Prostate gland (tissue), 2 donors: Measurements from ENCODE around the gene RRP36. TPM values are rescaled to one million over a fixed set of nuclear protein-coding genes. Genes with fewer than 3 reads are reported as not detected.

Experiments
- DNase-seq: peaks from one replicate; pipeline ENCODE4 v3.0.0-alpha.2; 2019; ENCODE audit warnings: low spot score
- H3K27ac ChIP-seq, 2 donors: fragments of 200-600 bp; sonication (generic); 2 replicates each; pipeline ENCODE4 v1.5.1; 2017 to 2019
- H3K27me3 ChIP-seq: fragments of 200-600 bp; sonication (generic); replicated peaks from 2 replicates; pipeline ENCODE4 v1.5.1; 2019; ENCODE audit not compliant: insufficient read depth
- H3K36me3 ChIP-seq, 2 donors: fragments of 200-600 bp; sonication (generic); 1 replicate in 1 of 2; 2 replicates in 1 of 2; pipeline versions ENCODE4 v1.5.1 to v1.8.1; 2017 to 2019
- H3K4me1 ChIP-seq: fragments of 200-600 bp; sonication (generic); replicated peaks from 2 replicates; pipeline ENCODE4 v1.5.1; 2019
- H3K4me3 ChIP-seq, 2 donors: fragments of 200-600 bp; sonication (generic); 2 replicates each; pipeline ENCODE4 v1.5.1; 2017 to 2019
- H3K9me3 ChIP-seq: fragments of 200-600 bp; sonication (generic); 2 replicates; pipeline ENCODE4 v1.5.1; 2017
- POLR2A ChIP-seq: fragments of 450-650 bp; IDR thresholded peaks from one replicate; pipeline ENCODE4 v1.6.1; 2016; ENCODE audit warnings: antibody characterized with exemption, mild to moderate bottlenecking
- POLR2AphosphoS5 ChIP-seq: sonication (generic); formaldehyde crosslinking; IDR thresholded peaks from one replicate; pipeline ENCODE4 v1.6.1; 2017; ENCODE audit warnings: antibody characterized with exemption
- WGBS: methylation state at CpG from one replicate; pipeline ENCODE4 v1.1.5; 2018; 5-methylcytosine and 5-hydroxymethylcytosine counted together
- intact Hi-C: fragments of 100-400 bp; cut with DNase I; formaldehyde crosslinking; loops from one replicate; pipeline ENCODE4 v1.14.2; 2022
- total RNA-seq, 2 donors: library from RNA; depleted of rRNA; stranded (reverse); fragments of >200 nt; gene quantifications; one replicate each; pipeline ENCODE4 v1.1.0, GENCODE V29; 2016
- TF ChIP-seq, protein P1 (sequence below), 4 experiments: fragments of 200-600 bp in 2 of 4; fragments of 450-650 bp in 2 of 4; sonication (generic) in 2 of 4; IDR thresholded peaks; 1 replicate in 3 of 4; 2 replicates in 1 of 4; pipeline ENCODE4 v1.5.1; 2016 to 2019; ENCODE audit warnings: antibody characterized with exemption in 4 of 4, mild to moderate bottlenecking in 2 of 4, moderate library complexity in 2 of 4

RRP36 gene
- total RNA-seq, 2 donors from 2014 or later: 45.1 to 50.8 TPM

DNA sequence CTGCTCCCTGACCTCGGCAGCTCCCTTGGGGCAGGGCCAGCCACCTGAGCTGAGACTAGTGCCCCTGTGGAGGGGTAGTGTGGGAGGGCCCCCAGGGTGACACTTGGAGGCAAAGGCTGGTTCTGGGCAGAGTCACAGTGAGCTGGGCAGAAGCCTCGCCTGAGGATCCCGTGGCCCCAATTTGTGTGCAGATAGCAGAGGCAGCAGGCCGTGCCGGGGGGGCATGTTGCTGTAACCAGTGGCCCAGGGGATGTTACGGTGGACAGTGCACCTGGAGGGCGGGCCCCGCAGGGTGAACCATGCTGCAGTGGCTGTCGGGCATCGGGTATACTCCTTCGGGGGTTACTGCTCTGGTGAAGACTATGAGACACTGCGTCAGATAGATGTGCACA is 4.5 kb upstream of the RRP36 start:
- Histone ChIP-seq H3K27ac (no peak overlapping the region), H3K9me3 (no peaks in the 10 kb centered on the region), H3K36me3 (peaks cover 2 to 15% of the 10 kb centered on the region in 2 donors), H3K27me3 (no peaks in the 10 kb centered on the region), H3K4me3 (no peak overlapping the region), H3K4me1 (peaks cover 8% of the 10 kb centered on the region)
- 88% methylated on average over 12 of the region's 12 CpGs for WGBS
- no peak for DNase-seq
- TF ChIP-seq, protein P1, sequence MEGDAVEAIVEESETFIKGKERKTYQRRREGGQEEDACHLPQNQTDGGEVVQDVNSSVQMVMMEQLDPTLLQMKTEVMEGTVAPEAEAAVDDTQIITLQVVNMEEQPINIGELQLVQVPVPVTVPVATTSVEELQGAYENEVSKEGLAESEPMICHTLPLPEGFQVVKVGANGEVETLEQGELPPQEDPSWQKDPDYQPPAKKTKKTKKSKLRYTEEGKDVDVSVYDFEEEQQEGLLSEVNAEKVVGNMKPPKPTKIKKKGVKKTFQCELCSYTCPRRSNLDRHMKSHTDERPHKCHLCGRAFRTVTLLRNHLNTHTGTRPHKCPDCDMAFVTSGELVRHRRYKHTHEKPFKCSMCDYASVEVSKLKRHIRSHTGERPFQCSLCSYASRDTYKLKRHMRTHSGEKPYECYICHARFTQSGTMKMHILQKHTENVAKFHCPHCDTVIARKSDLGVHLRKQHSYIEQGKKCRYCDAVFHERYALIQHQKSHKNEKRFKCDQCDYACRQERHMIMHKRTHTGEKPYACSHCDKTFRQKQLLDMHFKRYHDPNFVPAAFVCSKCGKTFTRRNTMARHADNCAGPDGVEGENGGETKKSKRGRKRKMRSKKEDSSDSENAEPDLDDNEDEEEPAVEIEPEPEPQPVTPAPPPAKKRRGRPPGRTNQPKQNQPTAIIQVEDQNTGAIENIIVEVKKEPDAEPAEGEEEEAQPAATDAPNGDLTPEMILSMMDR (IDR thresholded peaks at IDR 0.05): no peak
- no peak for TF ChIP-seq POLR2AphosphoS5
- TF ChIP-seq POLR2A: no peak
- intact Hi-C loops: loop anchor here (10.0 kb wide), 1 partner anchor 48 kb away; no protein-coding TSS in a partner anchor

DNA sequence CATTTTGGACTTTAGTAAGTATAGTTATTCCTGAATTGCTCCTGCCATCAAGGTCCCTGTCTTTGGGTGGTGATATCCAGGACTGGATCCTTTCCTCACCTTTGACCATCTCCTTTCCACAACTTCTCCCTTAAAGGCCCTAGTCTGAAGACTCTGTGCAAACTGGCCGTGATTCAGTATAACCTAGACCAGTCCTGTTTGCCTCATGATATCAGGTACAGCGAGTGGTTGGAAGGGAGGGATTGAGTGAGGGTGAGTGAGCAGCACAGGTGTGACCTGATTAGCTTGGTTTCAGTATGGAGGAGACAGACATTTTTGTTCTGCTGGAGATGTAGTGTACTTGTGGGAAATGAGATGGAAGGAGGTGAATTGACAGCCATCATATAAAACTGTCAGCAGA is 2.3 kb upstream of the RRP36 start:
- Histone ChIP-seq H3K27me3 (no peaks in the 10 kb centered on the region), H3K36me3 (peaks cover 2 to 15% of the 10 kb centered on the region in 2 donors), H3K27ac (no peak overlapping the region), H3K4me3 (no peak overlapping the region), H3K4me1 (peaks cover 8% of the 10 kb centered on the region), H3K9me3 (no peaks in the 10 kb centered on the region)
- no peak for DNase-seq
- TF ChIP-seq, protein P1 (IDR thresholded peaks at IDR 0.05): no peak
- TF ChIP-seq POLR2A: no peak
- TF ChIP-seq POLR2AphosphoS5: no peak
- 87% methylated on average over 2 of the region's 2 CpGs for WGBS
- intact Hi-C loops: loop anchor here (10.0 kb wide), 1 partner anchor 46 kb away; no protein-coding TSS in a partner anchor

DNA sequence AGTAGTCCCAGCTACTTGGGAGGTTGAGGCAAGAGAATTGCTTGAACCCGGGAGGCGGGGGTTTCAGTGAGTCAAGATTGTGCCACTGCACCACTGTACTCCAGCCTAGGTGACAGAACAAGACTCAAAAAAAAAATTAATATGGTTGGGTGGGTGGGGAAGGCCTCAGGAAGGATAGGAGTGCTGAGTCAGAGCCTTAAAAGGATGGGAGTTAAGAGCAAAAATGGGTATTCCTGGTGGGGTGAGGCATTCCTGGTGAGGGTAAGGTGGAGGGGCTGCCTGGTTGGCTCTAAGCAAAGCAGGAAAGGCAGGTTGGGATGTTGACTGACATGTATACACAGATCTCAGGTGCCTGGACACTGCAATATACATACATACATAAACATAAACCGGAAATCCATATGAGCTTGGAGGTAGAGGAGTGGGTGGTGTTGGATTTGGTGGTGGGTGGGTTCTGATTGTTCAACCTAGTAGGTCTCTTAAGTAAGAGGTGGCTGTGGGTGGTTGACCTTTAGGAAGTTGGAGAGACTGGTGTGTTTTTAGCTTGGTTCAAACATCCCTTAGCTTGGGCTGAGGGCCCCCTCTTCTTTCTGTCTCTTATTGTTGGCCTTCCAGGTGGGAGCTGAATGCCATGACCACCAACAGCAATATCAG is 1.2 kb upstream of the RRP36 start:
- intact Hi-C loops: no loop called here
- no peak for TF ChIP-seq POLR2AphosphoS5
- TF ChIP-seq, protein P1 (IDR thresholded peaks at IDR 0.05): no peak
- TF ChIP-seq POLR2A: no peak
- DNase-seq: no peak
- Histone ChIP-seq H3K4me3 (no peak overlapping the region), H3K4me1 (peaks cover 8% of the 10 kb centered on the region), H3K27me3 (no peaks in the 10 kb centered on the region), H3K27ac (peak overlapping the region in 1 of 2 donors; percentile 83), H3K9me3 (no peaks in the 10 kb centered on the region), H3K36me3 (peaks cover 2 to 18% of the 10 kb centered on the region in 2 donors)
- 89% methylated on average over 3 of the region's 3 CpGs for WGBS

DNA sequence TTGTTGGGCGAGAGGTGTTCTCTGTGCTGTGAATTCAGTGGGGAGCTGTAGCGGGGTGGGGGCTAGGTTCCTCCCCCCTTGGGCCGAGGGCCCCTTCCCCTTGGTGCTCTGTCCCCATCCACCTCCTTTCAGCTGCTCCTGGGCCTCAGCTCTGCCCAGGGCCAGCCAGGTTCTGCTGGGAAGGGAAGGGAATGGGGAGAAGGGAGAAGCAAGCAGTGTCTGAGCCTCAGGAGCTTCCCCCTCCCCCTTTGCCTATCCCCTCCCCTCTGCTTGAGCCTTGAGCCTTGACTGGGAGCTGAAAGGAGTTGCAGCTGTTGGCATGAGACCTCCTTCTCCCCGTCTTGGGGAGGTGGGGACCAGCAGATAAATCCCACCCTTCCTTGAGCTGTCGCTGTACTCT is 576 bp upstream of the RRP36 start:
- no peaks in the 10 kb centered on the region for H3K9me3 ChIP-seq
- peak overlapping the region; percentile 85 to 88 for H3K4me3 ChIP-seq
- 46% methylated on average over 5 of the region's 5 CpGs for WGBS
- peak overlapping the region; percentile 83 to 84 for H3K27ac ChIP-seq
- intact Hi-C loops: no loop called here
- H3K36me3 ChIP-seq: peaks cover 2 to 25% of the 10 kb centered on the region in 2 donors
- H3K4me1 ChIP-seq: peaks cover 7% of the 10 kb centered on the region
- TF ChIP-seq, protein P1 (IDR thresholded peaks at IDR 0.05): no peak
- TF ChIP-seq POLR2A (no peak), POLR2AphosphoS5 (no peak)
- DNase-seq: no peak
- H3K27me3 ChIP-seq: no peaks in the 10 kb centered on the region

DNA sequence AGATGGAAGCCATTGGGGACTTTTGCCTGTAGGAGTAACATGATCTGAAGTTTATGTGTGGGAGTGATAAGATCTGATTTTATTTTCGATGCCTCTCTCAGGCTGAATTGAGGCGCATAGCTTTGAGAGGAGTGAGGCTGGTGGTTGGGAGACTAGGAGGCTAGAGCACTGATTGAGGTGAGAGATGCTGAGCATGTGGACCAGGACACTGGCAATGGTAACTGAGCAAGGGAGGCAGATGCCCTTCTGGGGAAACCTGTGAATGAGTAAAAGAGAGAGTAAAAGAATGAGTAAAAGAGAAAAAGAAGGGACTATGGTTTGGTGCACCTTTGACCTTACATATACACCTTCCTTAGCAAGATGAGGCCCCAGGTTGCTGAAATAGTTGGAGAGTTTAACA is 3.0 kb downstream of the RRP36 start:
- no peak overlapping the region for H3K4me3 ChIP-seq
- 57% methylated on average over 2 of the region's 2 CpGs for whole genome bisulfite sequencing
- no peak overlapping the region for H3K27ac ChIP-seq
- H3K9me3 ChIP-seq: no peaks in the 10 kb centered on the region
- no peaks in the 10 kb centered on the region for H3K4me1 ChIP-seq
- TF ChIP-seq, protein P1 (IDR thresholded peaks at IDR 0.05): no peak
- TF ChIP-seq POLR2AphosphoS5: no peak
- peaks cover 7 to 42% of the 10 kb centered on the region in 2 donors for H3K36me3 ChIP-seq
- no peak for DNase-seq
- H3K27me3 ChIP-seq: no peaks in the 10 kb centered on the region
- intact Hi-C loops: no loop called here
